ENCODE measurements around the gene CTNNA3.

- no peak for TF ChIP-seq CTCF (tag by site-specific recombination; IDR thresholded peaks at IDR 0.05)
- no peak for TF ChIP-seq ZNF610 (tag by site-specific recombination; IDR thresholded peaks at IDR 0.05; ENCODE audit: borderline replicate concordance)
- no peak for TF ChIP-seq ZNF48 (tag by site-specific recombination; IDR thresholded peaks at IDR 0.05)
- no peak for TF ChIP-seq ZNF24 (tag by site-specific recombination; IDR thresholded peaks at IDR 0.05)
- TF ChIP-seq PATZ1 (tag by site-specific recombination; IDR thresholded peaks at IDR 0.05), result no peak
Measured at GRCh38 chr10:66234872-66235271, 1461.1 kb downstream of the CTNNA3 start.
